Pancreas (tissue), 10 donors: ENCODE data around the gene SPATA24. TPM values are rescaled to one million over a fixed set of nuclear protein-coding genes. Genes with fewer than 3 reads are reported as not detected.

ENCODE experiments used
- ATAC-seq, 4 donors: fragments of 200-7000 bp; cut with Tn5 transposase; one replicate each; pipeline versions ENCODE4 v1.8.0 to v1.9.1; 2020; ENCODE audit warnings: mild to moderate bottlenecking in 4 of 4, moderate library complexity in 4 of 4
- DNase-seq, 6 donors: peaks; one replicate each; pipeline ENCODE4 v3.0.0-alpha.2; 2020
- FAIRE-seq: peaks from 2 replicates; lab custom pipeline; 2012; peaks lifted over from hg19 to GRCh38; lab: Jason Lieb, UNC
- H3K27ac ChIP-seq, 4 donors: fragments of 200-600 bp; sonication (generic); 1 replicate in 3 of 4; 2 replicates in 1 of 4; pipeline versions ENCODE4 v1.5.0 to v1.8.0; 2020
- H3K27me3 ChIP-seq, 4 donors: fragments of 200-600 bp; one replicate each; pipeline ENCODE4 v1.8.0; 2021
- H3K36me3 ChIP-seq, 3 donors: fragments of 200-600 bp; sonication (generic) in 1 of 3; one replicate each; pipeline versions ENCODE4 v1.5.0 to v1.8.0; 2020 to 2021
- H3K4me1 ChIP-seq, 3 donors: fragments of 200-600 bp; one replicate each; pipeline ENCODE4 v1.8.0; 2021
- H3K4me3 ChIP-seq, 4 donors: fragments of 200-600 bp; sonication (generic) in 2 of 4; one replicate each; pipeline versions ENCODE4 v1.5.0 to v1.8.0; 2020 to 2021
- H3K9me3 ChIP-seq, 4 donors: fragments of 200-600 bp; one replicate each; pipeline ENCODE4 v1.8.0; 2021
- WGBS, 2 donors: extraction: QIAGEN DNeasy Blood & Tissue Kit; methylation state at CpG; one replicate each; pipeline ENCODE4 v1.1.7; 2013; 5-methylcytosine and 5-hydroxymethylcytosine counted together
- intact Hi-C, 3 donors: fragments of 100-400 bp; cut with DNase I; formaldehyde crosslinking; loops; one replicate each; pipeline versions ENCODE4 v1.11.1 to v1.14.2; 2022
- polyA plus RNA-seq, 2 donors: library from polyadenylated mRNA; stranded (reverse); fragments of 200-250 nt; gene quantifications; one replicate each; pipeline ENCODE4 v1.2.3, GENCODE V29; 2013
- total RNA-seq, 6 donors: library from RNA; stranded (reverse); fragmentation: NEBNext Ultra II Directional in 4 of 6; extraction: Animal tissue kit (Norgen Biotek cat#: 25700) in 4 of 6; gene quantifications; one replicate each; pipeline versions ENCODE4 v1.2.1 to v1.2.4, GENCODE V29; 2021 to 2023
- TF ChIP-seq, protein P1 (sequence below), 4 donors: fragments of 200-600 bp; sonication (generic) in 3 of 4; IDR thresholded peaks; one replicate each; pipeline versions ENCODE4 v1.5.0 to v1.8.0; 2021; ENCODE audit warnings: antibody characterized with exemption in 4 of 4
- donor health status: healthy with polysubstance abuse.
- donor health status: DM: no; HTN: no; CAD: no; lungs with moderate emphysema.
- donor health status: DM: no; HTN: no; CAD: no.
- donor health status: control.
- donor health status: control.
- donor health status: Bipolar disorder and iron deficiency.
- donor health status: DM: yes; HTN: yes; CAD: no.
- donor health status: DM: no; HTN: no; CAD: no.
- donor health status: DM: no; HTN: no; CAD: no.
- donor health status: DM: yes; HTN: yes; CAD: no.

SPATA24 gene
- total and polyA plus RNA-seq, 8 donors, result 1.8 to 9.8 (median 3.3) TPM

DNA sequence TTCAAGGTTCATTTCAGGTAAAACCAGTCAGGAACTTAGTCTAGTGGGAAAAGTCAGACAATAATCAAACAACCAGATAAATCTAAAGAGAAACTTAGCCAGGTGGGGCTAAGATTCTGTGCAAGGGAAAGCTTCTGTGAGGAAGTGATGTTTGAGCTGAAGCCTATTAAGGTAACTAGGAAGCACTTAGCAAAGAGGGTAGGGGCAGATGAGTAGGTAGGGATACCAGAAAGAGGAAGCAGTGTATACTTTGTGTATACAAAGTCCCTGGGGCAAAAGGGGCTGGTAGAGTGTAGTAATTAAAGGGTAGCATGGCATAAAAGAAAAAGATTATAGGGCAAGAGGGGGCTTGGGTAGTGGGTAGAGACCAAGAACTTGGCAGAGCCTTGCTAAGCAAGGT is 3.6 kb upstream of the SPATA24 start:
- intact Hi-C loops, result no loop called here
- TF ChIP-seq, protein P1, sequence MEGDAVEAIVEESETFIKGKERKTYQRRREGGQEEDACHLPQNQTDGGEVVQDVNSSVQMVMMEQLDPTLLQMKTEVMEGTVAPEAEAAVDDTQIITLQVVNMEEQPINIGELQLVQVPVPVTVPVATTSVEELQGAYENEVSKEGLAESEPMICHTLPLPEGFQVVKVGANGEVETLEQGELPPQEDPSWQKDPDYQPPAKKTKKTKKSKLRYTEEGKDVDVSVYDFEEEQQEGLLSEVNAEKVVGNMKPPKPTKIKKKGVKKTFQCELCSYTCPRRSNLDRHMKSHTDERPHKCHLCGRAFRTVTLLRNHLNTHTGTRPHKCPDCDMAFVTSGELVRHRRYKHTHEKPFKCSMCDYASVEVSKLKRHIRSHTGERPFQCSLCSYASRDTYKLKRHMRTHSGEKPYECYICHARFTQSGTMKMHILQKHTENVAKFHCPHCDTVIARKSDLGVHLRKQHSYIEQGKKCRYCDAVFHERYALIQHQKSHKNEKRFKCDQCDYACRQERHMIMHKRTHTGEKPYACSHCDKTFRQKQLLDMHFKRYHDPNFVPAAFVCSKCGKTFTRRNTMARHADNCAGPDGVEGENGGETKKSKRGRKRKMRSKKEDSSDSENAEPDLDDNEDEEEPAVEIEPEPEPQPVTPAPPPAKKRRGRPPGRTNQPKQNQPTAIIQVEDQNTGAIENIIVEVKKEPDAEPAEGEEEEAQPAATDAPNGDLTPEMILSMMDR (IDR thresholded peaks at IDR 0.05), result no peak
- FAIRE-seq (no peak), DNase-seq (no peak), ATAC-seq (no peak)
- H3K27me3 ChIP-seq, result no peaks in the 10 kb centered on the region
- H3K36me3 ChIP-seq, result no peaks in the 10 kb centered on the region
- H3K27ac ChIP-seq, result no peak overlapping the region
- H3K4me3 ChIP-seq, result no peak overlapping the region
- H3K4me1 ChIP-seq, result peaks cover 0 to 5% (median 0%) of the 10 kb centered on the region in 3 donors
- H3K9me3 ChIP-seq, result no peaks in the 10 kb centered on the region

DNA sequence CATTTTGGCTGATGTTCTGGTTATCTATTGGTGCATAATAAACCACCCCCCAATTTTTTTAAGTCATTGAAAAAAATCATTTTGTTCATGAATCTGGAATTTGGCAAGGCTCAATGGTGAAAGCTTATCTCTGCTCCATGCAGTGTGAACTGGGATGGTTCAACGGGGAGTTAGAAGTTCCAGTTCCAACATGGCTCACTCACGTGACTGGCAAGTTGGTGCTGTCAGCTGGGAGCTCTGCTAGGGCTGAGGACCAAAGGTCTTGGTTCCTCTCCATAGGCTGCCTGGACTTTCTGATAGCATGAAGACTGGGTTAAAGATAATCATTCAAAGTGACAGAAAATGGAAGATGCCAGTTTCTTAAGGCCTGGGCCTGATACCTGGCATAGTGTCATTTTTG is 3.1 kb upstream of the SPATA24 start:
- DNase-seq (no peak), ATAC-seq (no peak), FAIRE-seq (no peak)
- Histone ChIP-seq H3K9me3 (no peaks in the 10 kb centered on the region), H3K27me3 (no peaks in the 10 kb centered on the region), H3K36me3 (no peaks in the 10 kb centered on the region), H3K27ac (no peak overlapping the region), H3K4me1 (peaks cover 0 to 5% (median 0%) of the 10 kb centered on the region in 3 donors), H3K4me3 (no peak overlapping the region)
- TF ChIP-seq, protein P1 (IDR thresholded peaks at IDR 0.05), result no peak
- intact Hi-C loops, result no loop called here
- WGBS, 2 donors, result 65 to 80% methylated on average over 2 of the region's 2 CpGs

DNA sequence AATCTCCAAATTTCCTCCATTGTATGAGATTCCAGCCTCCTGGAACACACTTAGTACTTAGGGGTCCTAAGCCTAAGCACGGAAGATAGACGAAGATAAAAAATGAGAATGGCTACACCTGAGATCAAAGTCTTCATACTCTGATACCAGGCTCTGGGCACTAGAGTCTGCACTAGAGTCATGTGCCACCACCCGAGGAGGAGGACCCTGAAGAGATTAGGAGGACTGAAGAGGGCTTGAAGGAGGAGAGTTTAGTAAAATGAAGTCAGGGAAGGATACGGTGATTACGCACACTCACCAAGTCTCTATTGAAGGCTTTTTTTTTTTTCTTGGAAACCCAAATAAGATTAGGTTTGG is 573 bp upstream of the SPATA24 start:
- Histone ChIP-seq H3K27me3 (no peaks in the 10 kb centered on the region), H3K27ac (peak overlapping the region; percentile 58 to 90 (median 77)), H3K4me3 (peak overlapping the region in 2 of 4 donors; percentile 52 to 54), H3K4me1 (peaks cover 0 to 5% (median 0%) of the 10 kb centered on the region in 3 donors), H3K9me3 (no peaks in the 10 kb centered on the region), H3K36me3 (no peaks in the 10 kb centered on the region)
- peak in 1 of 6 donors; percentile 5 for DNase-seq
- FAIRE-seq, result no peak
- no peak for ATAC-seq
- 55 to 58% methylated on average over 5 of the region's 5 CpGs for WGBS, 2 donors
- TF ChIP-seq, protein P1 (IDR thresholded peaks at IDR 0.05), result no peak
- intact Hi-C loops, result no loop called here

DNA sequence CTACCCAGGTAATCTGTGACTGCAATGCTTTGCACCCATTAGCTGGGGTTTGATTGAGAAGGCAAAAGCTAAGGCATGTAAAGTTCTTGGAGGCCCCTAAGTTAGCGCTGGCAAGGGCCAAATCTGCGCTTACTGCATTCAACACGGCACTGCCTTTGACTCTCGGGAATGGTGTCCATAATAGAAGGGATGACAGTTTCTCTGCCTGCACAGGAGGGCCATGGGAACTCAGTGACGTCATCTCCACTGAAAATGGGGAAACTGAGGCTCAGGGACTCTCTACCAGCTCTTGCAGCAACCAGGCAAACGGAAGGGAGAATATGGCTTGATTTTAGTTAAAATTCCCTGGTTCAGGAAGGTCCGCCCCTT is 487 bp downstream of the SPATA24 start:
- intact Hi-C loops, result no loop called here
- Histone ChIP-seq H3K9me3 (no peaks in the 10 kb centered on the region), H3K4me3 (peak overlapping the region; percentile 37 to 54 (median 50)), H3K4me1 (peaks cover 0 to 5% (median 0%) of the 10 kb centered on the region in 3 donors), H3K27me3 (no peaks in the 10 kb centered on the region), H3K27ac (peak overlapping the region; percentile 58 to 90 (median 77)), H3K36me3 (no peaks in the 10 kb centered on the region)
- TF ChIP-seq, protein P1 (IDR thresholded peaks at IDR 0.05), result no peak
- ATAC-seq (peak; percentile 1 to 5 (median 1)), FAIRE-seq (no peak), DNase-seq (no peak)
- WGBS, 2 donors, result 22 to 23% methylated on average over 7 of the region's 7 CpGs

DNA sequence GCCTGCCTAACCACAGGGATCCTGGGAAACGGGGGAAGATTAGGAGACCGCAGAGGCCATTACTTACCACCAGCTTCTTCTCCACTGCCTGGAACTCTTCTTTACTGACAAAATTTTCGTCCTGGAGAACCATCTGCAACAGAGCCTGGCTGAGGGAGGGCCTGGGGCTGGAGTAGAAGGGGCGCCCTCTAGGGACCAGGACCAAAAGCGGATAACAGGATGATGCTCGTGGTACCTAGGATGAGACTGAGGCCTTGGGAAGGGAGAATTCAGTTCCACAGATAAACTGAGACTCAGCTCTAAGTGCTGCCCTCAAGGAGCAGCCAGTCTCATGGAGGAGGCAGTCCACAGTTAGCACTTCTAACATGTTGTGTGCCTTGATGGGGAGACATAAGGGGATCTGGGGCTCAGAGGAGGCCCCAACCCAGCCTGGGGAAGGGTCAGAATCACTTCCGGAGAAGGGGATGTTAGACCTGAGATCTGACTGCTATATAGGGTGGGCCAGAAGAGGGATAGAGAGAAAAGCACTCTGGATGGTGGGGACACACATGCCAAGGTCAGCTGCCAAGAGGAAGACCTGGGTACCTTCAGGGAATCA is 1.2 kb downstream of the SPATA24 start:
- TF ChIP-seq, protein P1 (IDR thresholded peaks at IDR 0.05), result no peak
- H3K27me3 ChIP-seq, result no peaks in the 10 kb centered on the region
- H3K36me3 ChIP-seq, result no peaks in the 10 kb centered on the region
- H3K9me3 ChIP-seq, result no peaks in the 10 kb centered on the region
- DNase-seq (peak in 2 of 6 donors; percentile 23 to 26), ATAC-seq (no peak), FAIRE-seq (no peak)
- no peak overlapping the region for H3K4me3 ChIP-seq
- peaks cover 0 to 5% (median 0%) of the 10 kb centered on the region in 3 donors for H3K4me1 ChIP-seq
- WGBS, 2 donors, result 70 to 77% methylated on average over 7 of the region's 7 CpGs
- intact Hi-C loops, result no loop called here
- H3K27ac ChIP-seq, result peak overlapping the region in 1 of 4 donors; percentile 73
